HepG2 (cell line): ENCODE data around the gene FMO3. TPM values are rescaled to one million over a fixed set of nuclear protein-coding genes. Genes with fewer than 3 reads are reported as not detected.

Source experiments
- ATAC-seq: fragments of 200-7000 bp; cut with Tn5 transposase; 3 replicates; pipeline ENCODE4 v1.9.1; 2020; ENCODE audit warnings: mild to moderate bottlenecking, moderate library complexity
- BruUV-seq: library from RNA; stranded (reverse); fragments of 400-500 nt; replicated peaks from 2 replicates; lab custom pipeline; 2021; lab: Mats Ljungman, UMichigan
- CTCF ChIA-PET: fragments of 300-600 bp; formaldehyde crosslinking; extraction: SDS; loops from one replicate; lab custom pipeline; 2021; ENCODE audit warnings: low total read pairs, inconsistent platforms, low intra/inter-chr PET ratio; lab: Yijun Ruan, JAX
- POLR2A ChIA-PET: fragments of 350-600 bp; sonication (Branson Sonifier 250); formaldehyde crosslinking; loops from one replicate; lab custom pipeline; 2020; ENCODE audit warnings: antibody characterized with exemption, inconsistent platforms; lab: Yijun Ruan, JAX
- DNase-seq: peaks from one replicate; pipeline ENCODE4 v3.0.0-alpha.2; 2015; ENCODE audit warnings: low spot score
- FAIRE-seq: peaks from 3 replicates; lab custom pipeline; 2011; peaks lifted over from hg19 to GRCh38; lab: Jason Lieb, UNC
- H2AFZ ChIP-seq: one replicate; pipeline ENCODE4 v1.6.1; 2011; ENCODE audit warnings: low read length, inconsistent platforms
- H3K27ac ChIP-seq: fragments of 300-600 bp; 3 replicates; pipeline ENCODE4 v1.8.0; 2011; ENCODE audit warnings: mixed run types, mild to moderate bottlenecking, mixed read lengths, low read length, inconsistent platforms; ENCODE audit not compliant: insufficient read depth; ENCODE audit errors: extremely low read length
- H3K27me3 ChIP-seq, 2 experiments: fragments of 200-600 bp in 1 of 2; 2 replicates in 1 of 2; 3 replicates in 1 of 2; pipeline versions ENCODE4 v1.6.0 to v1.8.0; 2011; ENCODE audit warnings: low read length in 2 of 2, mild to moderate bottlenecking in 2 of 2, moderate library complexity in 2 of 2, inconsistent platforms in 1 of 2; ENCODE audit not compliant: insufficient read depth in 2 of 2, control insufficient read depth in 1 of 2
- H3K36me3 ChIP-seq, 2 experiments: fragments of 200-600 bp in 1 of 2; replicated peaks in 1 of 2; 2 replicates in 1 of 2; 3 replicates in 1 of 2; pipeline versions ENCODE4 v1.5.1 to v1.8.0; 2011; ENCODE audit warnings: low read length in 2 of 2, inconsistent platforms in 1 of 2; ENCODE audit not compliant: insufficient read depth in 2 of 2, control insufficient read depth in 1 of 2
- H3K4me1 ChIP-seq: 2 replicates; pipeline ENCODE4 v1.5.1; 2012; ENCODE audit warnings: low read length, inconsistent platforms; ENCODE audit not compliant: insufficient read depth
- H3K4me2 ChIP-seq: 2 replicates; pipeline ENCODE4 v1.6.0; 2011; ENCODE audit warnings: low read depth, low read length, inconsistent platforms
- H3K4me3 ChIP-seq, 3 experiments: fragments of 200-600 bp in 1 of 3; sonication (generic), shearing (Covaris generic) in 1 of 3; replicated peaks in 1 of 3; 2 replicates each; pipeline ENCODE4 v1.5.1; 2011 to 2016; ENCODE audit warnings: low read length in 3 of 3, inconsistent platforms in 2 of 3, low read depth in 2 of 3, mild to moderate bottlenecking in 2 of 3, control low read depth in 1 of 3, mixed read lengths in 1 of 3; ENCODE audit not compliant: insufficient read depth in 1 of 3
- H3K79me2 ChIP-seq: one replicate; pipeline ENCODE4 v1.6.1; 2011; ENCODE audit warnings: low read length, inconsistent platforms; ENCODE audit not compliant: insufficient read depth
- H3K9ac ChIP-seq: 2 replicates; pipeline ENCODE4 v1.6.0; 2011; ENCODE audit warnings: mild to moderate bottlenecking, low read depth, low read length, inconsistent platforms; ENCODE audit not compliant: insufficient read depth
- H3K9me3 ChIP-seq: 2 replicates; pipeline ENCODE4 v1.5.1; 2012; ENCODE audit warnings: mild to moderate bottlenecking, low read length
- H4K20me1 ChIP-seq: 2 replicates; pipeline ENCODE4 v1.6.0; 2011; ENCODE audit warnings: inconsistent platforms, mild to moderate bottlenecking, low read length, moderate library complexity; ENCODE audit not compliant: insufficient read depth
- ARHGAP35 ChIP-seq: sonication (generic); formaldehyde crosslinking; IDR thresholded peaks from 2 replicates; pipeline ENCODE4 v1.9.0; 2022; ENCODE audit warnings: mild to moderate bottlenecking, inconsistent platforms, moderate library complexity, missing genetic modification reagents, borderline replicate concordance
- MLLT10 ChIP-seq: sonication (generic); formaldehyde crosslinking; IDR thresholded peaks from 2 replicates; pipeline ENCODE4 v1.4.0; 2020; ENCODE audit warnings: missing genetic modification reagents
- NONO ChIP-seq, 2 experiments: fragments of 450-650 bp in 1 of 2; sonication (generic) in 1 of 2; formaldehyde crosslinking in 1 of 2; IDR thresholded peaks in 1 of 2; conservative IDR thresholded peaks in 1 of 2; 2 replicates each; pipeline versions ENCODE4 v1.6.1 to v1.8.0; 2017 to 2022; ENCODE audit warnings: mild to moderate bottlenecking in 1 of 2, missing genetic modification reagents in 1 of 2, moderate library complexity in 1 of 2
- RBFOX2 ChIP-seq: fragments of 200-400 bp; formaldehyde crosslinking; IDR thresholded peaks from 2 replicates; pipeline ENCODE4 v1.6.1; 2017; ENCODE audit warnings: low read depth, mild to moderate bottlenecking, low read length
- RFX5 ChIP-seq: IDR thresholded peaks from 2 replicates; pipeline ENCODE4 v1.6.1; 2011; ENCODE audit warnings: low read depth, low read length, improper control_type of control experiment
- SRF ChIP-seq: IDR thresholded peaks from 2 replicates; pipeline ENCODE4 v1.6.1; 2011; ENCODE audit warnings: mild to moderate bottlenecking, low read depth, low read length, moderate library complexity
- ZSCAN22 ChIP-seq: sonication (generic); formaldehyde crosslinking; IDR thresholded peaks from 2 replicates; pipeline ENCODE4 v1.4.0; 2020; ENCODE audit warnings: mild to moderate bottlenecking, missing genetic modification reagents
- WGBS: methylation state at CpG from one replicate; pipeline ENCODE4 v1.1.6; 2017; ENCODE audit warnings: low lambda C conversion rate; 5-methylcytosine and 5-hydroxymethylcytosine counted together
- in situ Hi-C: cut with HindIII; loops from 2 replicates; pipeline ENCODE4 v1.10.0; 2017; ENCODE audit warnings: low pct_unique_long_range_greater_than_20kb; ENCODE audit not compliant: extremely low pct_ligation_motif_present
- intact Hi-C: fragments of 100-400 bp; cut with micrococcal nuclease; formaldehyde crosslinking; loops from one replicate; pipeline ENCODE4 v1.10.0; 2022; ENCODE audit not compliant: unreplicated experiment
- polyA plus RNA-seq, 8 experiments: library from polyadenylated mRNA; depleted of rRNA in 3 of 8; stranded (reverse) in 7 of 8; unstranded in 1 of 8; fragments of >200 nt; fragmentation: Illumina TruSeq in 4 of 8; extraction: Trizol in 4 of 8; gene quantifications; 2 replicates each; pipeline versions ENCODE4 v1.2.1 to v1.2.3, GENCODE V29; 2011 to 2016; ENCODE audit warnings: low read depth in 4 of 8, missing spikeins in 1 of 8, mixed read lengths in 1 of 8; ENCODE audit not compliant: insufficient read depth in 1 of 8
- total RNA-seq, 5 experiments: library from RNA; depleted of rRNA; stranded (reverse); fragments of >200 nt; fragmentation: Illumina TruSeq; extraction: Trizol; gene quantifications; 2 replicates each; pipeline ENCODE4 v1.2.3, GENCODE V29; 2016; ENCODE audit warnings: low read depth in 1 of 5
- TF ChIP-seq, protein P1 (sequence below): sonication (generic); formaldehyde crosslinking; conservative IDR thresholded peaks from 2 replicates; pipeline ENCODE4 v1.8.1; 2023; ENCODE audit warnings: missing genetic modification reagents
- TF ChIP-seq, protein P2 (sequence below): sonication (generic); formaldehyde crosslinking; IDR thresholded peaks from 2 replicates; pipeline ENCODE4 v1.4.0; 2020; ENCODE audit warnings: missing genetic modification reagents
- TF ChIP-seq, protein P3 (sequence below): sonication (generic); formaldehyde crosslinking; IDR thresholded peaks from 2 replicates; pipeline ENCODE4 v1.5.0; 2020; ENCODE audit warnings: mild to moderate bottlenecking, missing genetic modification reagents
- TF ChIP-seq, protein P4 (sequence below): sonication (generic); formaldehyde crosslinking; IDR thresholded peaks from 2 replicates; pipeline ENCODE4 v1.4.0; 2020; ENCODE audit warnings: mild to moderate bottlenecking, missing genetic modification reagents

FMO3 gene
- total and polyA plus RNA-seq, 2 of the 13 experiments (the other 11 are each of a cell fraction or from before 2014, with no cell fraction given), result not detected

DNA sequence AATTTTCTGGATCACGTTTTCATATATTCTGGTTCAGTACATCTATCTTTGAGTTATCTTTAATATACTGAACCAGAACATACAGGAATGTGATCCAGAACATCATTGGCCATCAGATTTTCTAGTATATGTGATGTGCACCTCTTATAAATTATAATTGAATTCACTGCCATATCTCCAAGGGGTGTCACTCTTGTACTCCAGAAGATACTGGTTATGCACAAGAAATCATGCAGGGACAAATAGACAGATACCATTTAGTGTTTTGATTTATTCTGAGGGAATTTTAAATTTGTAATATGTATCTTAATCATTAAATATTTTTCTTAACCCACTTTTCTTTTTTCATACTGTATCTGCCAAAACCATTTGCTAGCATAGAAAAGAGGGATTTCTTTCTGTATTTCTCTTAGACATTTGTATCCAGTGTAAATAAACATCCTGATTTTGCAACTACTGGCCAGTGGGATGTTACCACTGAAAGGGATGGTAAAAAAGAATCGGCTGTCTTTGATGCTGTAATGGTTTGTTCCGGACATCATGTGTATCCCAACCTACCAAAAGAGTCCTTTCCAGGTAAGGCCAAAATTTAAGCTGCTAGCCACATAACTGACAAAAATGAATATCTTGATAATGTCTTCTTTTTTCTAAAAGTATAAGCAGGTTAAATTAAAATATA lies 16.7 kb downstream of the FMO3 start:
- H3K4me1 ChIP-seq, result no peaks in the 10 kb centered on the region
- no peak overlapping the region for H3K9ac ChIP-seq
- no peak overlapping the region for H3K4me3 ChIP-seq
- ATAC-seq, result no peak
- TF ChIP-seq MLLT10 (CRISPR knock-in tag), result no peak
- TF ChIP-seq, all 625 proteins: peak for 0
- no peak overlapping the region for H2AFZ ChIP-seq
- intact Hi-C loops, result no loop called here
- H3K9me3 ChIP-seq, result no peaks in the 10 kb centered on the region
- no peak overlapping the region for H3K4me2 ChIP-seq
- FAIRE-seq (no peak), DNase-seq (no peak)
- no peaks in the 10 kb centered on the region for H4K20me1 ChIP-seq
- H3K27ac ChIP-seq, result no peak overlapping the region
- ChIA-PET POLR2A (no interaction called here), CTCF (no interaction called here)
- H3K36me3 ChIP-seq, result no peaks in the 10 kb centered on the region
- H3K79me2 ChIP-seq, result no peaks in the 10 kb centered on the region
- WGBS, result 8% methylated on average over 3 of the region's 3 CpGs
- H3K27me3 ChIP-seq, result no peaks in the 10 kb centered on the region
- BruUV-seq, result no TSS peak
- in situ Hi-C loops, result no loop called here

DNA sequence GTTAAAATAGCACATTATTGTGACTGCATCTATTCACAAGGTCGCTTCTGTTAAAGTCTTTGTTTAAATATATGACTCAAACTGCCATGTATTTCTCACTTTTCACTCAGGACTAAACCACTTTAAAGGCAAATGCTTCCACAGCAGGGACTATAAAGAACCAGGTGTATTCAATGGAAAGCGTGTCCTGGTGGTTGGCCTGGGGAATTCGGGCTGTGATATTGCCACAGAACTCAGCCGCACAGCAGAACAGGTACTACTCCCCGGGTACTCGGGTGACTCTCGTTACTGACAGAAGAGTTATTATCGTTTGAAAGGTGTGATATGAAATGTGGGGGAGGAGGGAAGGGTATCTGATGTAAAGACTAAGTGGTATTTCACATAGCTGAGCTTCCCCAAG lies 17.3 kb downstream of the FMO3 start:
- 37% methylated on average over 8 of the region's 8 CpGs for WGBS
- H3K9me3 ChIP-seq, result no peaks in the 10 kb centered on the region
- ChIA-PET POLR2A (no interaction called here), CTCF (no interaction called here)
- no peak overlapping the region for H3K9ac ChIP-seq
- H3K27me3 ChIP-seq, result no peaks in the 10 kb centered on the region
- no peak for DNase-seq
- FAIRE-seq, result no peak
- H3K4me2 ChIP-seq, result no peak overlapping the region
- no peak overlapping the region for H2AFZ ChIP-seq
- in situ Hi-C loops (no loop called here), intact Hi-C loops (no loop called here)
- no peaks in the 10 kb centered on the region for H3K79me2 ChIP-seq
- no TSS peak for BruUV-seq
- H3K36me3 ChIP-seq, result no peaks in the 10 kb centered on the region
- H3K4me3 ChIP-seq, result no peak overlapping the region
- H3K27ac ChIP-seq, result no peak overlapping the region
- no peaks in the 10 kb centered on the region for H3K4me1 ChIP-seq
- no peaks in the 10 kb centered on the region for H4K20me1 ChIP-seq
- ATAC-seq, result no peak
- TF ChIP-seq ZSCAN22 (CRISPR knock-in tag) (no peak), SRF (no peak), NONO (IDR thresholded peaks at IDR 0.05) (no peak), NONO (CRISPR knock-in tag; conservative IDR thresholded peaks at IDR 0.05) (no peak), RFX5 (no peak), RBFOX2 (no peak), ARHGAP35 (CRISPR knock-in tag) (no peak)
- TF ChIP-seq, protein P1, sequence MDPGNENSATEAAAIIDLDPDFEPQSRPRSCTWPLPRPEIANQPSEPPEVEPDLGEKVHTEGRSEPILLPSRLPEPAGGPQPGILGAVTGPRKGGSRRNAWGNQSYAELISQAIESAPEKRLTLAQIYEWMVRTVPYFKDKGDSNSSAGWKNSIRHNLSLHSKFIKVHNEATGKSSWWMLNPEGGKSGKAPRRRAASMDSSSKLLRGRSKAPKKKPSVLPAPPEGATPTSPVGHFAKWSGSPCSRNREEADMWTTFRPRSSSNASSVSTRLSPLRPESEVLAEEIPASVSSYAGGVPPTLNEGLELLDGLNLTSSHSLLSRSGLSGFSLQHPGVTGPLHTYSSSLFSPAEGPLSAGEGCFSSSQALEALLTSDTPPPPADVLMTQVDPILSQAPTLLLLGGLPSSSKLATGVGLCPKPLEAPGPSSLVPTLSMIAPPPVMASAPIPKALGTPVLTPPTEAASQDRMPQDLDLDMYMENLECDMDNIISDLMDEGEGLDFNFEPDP (CRISPR knock-in tag), result no peak
- TF ChIP-seq, protein P2, sequence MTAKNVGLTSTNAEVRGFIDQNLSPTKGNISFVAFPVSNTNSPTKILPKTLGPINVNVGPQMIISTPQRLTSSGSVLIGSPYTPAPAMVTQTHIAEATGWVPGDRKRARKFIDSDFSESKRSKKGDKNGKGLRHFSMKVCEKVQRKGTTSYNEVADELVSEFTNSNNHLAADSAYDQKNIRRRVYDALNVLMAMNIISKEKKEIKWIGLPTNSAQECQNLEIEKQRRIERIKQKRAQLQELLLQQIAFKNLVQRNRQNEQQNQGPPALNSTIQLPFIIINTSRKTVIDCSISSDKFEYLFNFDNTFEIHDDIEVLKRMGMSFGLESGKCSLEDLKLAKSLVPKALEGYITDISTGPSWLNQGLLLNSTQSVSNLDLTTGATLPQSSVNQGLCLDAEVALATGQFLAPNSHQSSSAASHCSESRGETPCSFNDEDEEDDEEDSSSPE (CRISPR knock-in tag), result no peak
- TF ChIP-seq, protein P3, sequence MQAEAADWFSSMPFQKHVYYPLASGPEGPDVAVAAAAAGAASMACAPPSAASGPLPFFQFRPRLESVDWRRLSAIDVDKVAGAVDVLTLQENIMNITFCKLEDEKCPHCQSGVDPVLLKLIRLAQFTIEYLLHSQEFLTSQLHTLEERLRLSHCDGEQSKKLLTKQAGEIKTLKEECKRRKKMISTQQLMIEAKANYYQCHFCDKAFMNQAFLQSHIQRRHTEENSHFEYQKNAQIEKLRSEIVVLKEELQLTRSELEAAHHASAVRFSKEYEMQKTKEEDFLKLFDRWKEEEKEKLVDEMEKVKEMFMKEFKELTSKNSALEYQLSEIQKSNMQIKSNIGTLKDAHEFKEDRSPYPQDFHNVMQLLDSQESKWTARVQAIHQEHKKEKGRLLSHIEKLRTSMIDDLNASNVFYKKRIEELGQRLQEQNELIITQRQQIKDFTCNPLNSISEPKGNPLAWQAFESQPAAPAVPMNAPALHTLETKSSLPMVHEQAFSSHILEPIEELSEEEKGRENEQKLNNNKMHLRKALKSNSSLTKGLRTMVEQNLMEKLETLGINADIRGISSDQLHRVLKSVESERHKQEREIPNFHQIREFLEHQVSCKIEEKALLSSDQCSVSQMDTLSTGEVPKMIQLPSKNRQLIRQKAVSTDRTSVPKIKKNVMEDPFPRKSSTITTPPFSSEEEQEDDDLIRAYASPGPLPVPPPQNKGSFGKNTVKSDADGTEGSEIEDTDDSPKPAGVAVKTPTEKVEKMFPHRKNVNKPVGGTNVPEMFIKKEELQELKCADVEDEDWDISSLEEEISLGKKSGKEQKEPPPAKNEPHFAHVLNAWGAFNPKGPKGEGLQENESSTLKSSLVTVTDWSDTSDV (CRISPR knock-in tag), result no peak
- TF ChIP-seq, protein P4, sequence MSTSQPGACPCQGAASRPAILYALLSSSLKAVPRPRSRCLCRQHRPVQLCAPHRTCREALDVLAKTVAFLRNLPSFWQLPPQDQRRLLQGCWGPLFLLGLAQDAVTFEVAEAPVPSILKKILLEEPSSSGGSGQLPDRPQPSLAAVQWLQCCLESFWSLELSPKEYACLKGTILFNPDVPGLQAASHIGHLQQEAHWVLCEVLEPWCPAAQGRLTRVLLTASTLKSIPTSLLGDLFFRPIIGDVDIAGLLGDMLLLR (CRISPR knock-in tag), result no peak
